Mammary epithelial cell (primary cell): Measurements from ENCODE around the gene GHRL.

Source experiments
- CTCF ChIP-seq, 2 donors: IDR thresholded peaks in 1 of 2; conservative IDR thresholded peaks in 1 of 2; 2 replicates each; pipeline ENCODE4 v1.5.1; 2011 to 2012; ENCODE audit warnings: inconsistent platforms in 2 of 2, low read length in 2 of 2, mild to moderate bottlenecking in 2 of 2, control low read depth in 1 of 2, low read depth in 1 of 2; ENCODE audit not compliant: insufficient read depth in 1 of 2; ENCODE audit errors: extremely low read depth in 1 of 2
- EZH2 ChIP-seq: IDR thresholded peaks from 2 replicates; pipeline ENCODE4 v1.6.1; 2012; ENCODE audit warnings: low read length, inconsistent platforms, borderline replicate concordance

- no peak for TF ChIP-seq CTCF (conservative IDR thresholded peaks at IDR 0.05 in 1 of 2, IDR thresholded peaks at IDR 0.05 in 1 of 2; ENCODE audit: extremely low read depth in 1 of 2, insufficient read depth in 1 of 2, low read depth in 1 of 2, low read length in 2 of 2)
- no peak for TF ChIP-seq EZH2
These were observed 49.2 kb upstream of the GHRL start for GRCh38 chr3:10341901-10342398.
